HG03457 (cell line): ENCODE results near the gene UBA3.

Experiments used
- ATAC-seq: cut with Tn5 transposase; IDR thresholded peaks from one replicate; pipeline ENCODE4 v1.9.1; 2021; ENCODE audit warnings: moderate number of reproducible peaks; ENCODE audit not compliant: unreplicated experiment

Gene UBA3

GRCh38 chr3:69013253-69014021 is 66.7 kb downstream of the UBA3 start, which contains the start of gene EOGT:
Gene EOGT, minus strand, starts transcription at chr3:69013684. Its CDS starts 3,838 bp downstream, at chr3:69009846.
- peak; percentile 76 for ATAC-seq

- no peak for ATAC-seq
Measured at GRCh38 chr3:69012800-69013252, 67.3 kb downstream of the UBA3 start.

GRCh38 chr3:69012100-69012799 is 67.9 kb downstream of the UBA3 start:
- ATAC-seq: no peak

GRCh38 chr3:69011096-69011730 is 69.0 kb downstream of the UBA3 start:
- no peak for ATAC-seq

- ATAC-seq: no peak
Measured at GRCh38 chr3:69009559-69010410, 70.4 kb downstream of the UBA3 start.

GRCh38 chr3:69008980-69009379 is 71.2 kb downstream of the UBA3 start:
- no peak for ATAC-seq

- ATAC-seq: no peak
Measured at GRCh38 chr3:69005791-69006482, 74.2 kb downstream of the UBA3 start.

- no peak for ATAC-seq
Measured at GRCh38 chr3:69005071-69005790, 74.9 kb downstream of the UBA3 start.
